HepG2 (cell line): ENCODE results near the gene PDE3B.
"Not testable (repeated sequence)": the region's sequence is repeated elsewhere in the genome, so short reads cannot be mapped to it uniquely, and the experiment has no call there.

Experiments
- FOXK2 ChIP-seq: fragments of 450-650 bp; IDR thresholded peaks from 2 replicates; pipeline ENCODE4 v1.6.1; 2016
- HNRNPLL ChIP-seq: fragments of 200-400 bp; formaldehyde crosslinking; IDR thresholded peaks from 2 replicates; pipeline ENCODE4 v1.6.1; 2017; ENCODE audit warnings: mild to moderate bottlenecking, low read depth, low read length; ENCODE audit not compliant: poor library complexity, severe bottlenecking
- HOXA7 ChIP-seq: sonication (generic); formaldehyde crosslinking; IDR thresholded peaks from 2 replicates; pipeline ENCODE4 v1.8.1; 2022; ENCODE audit warnings: mild to moderate bottlenecking, missing genetic modification reagents, moderate library complexity
- MIXL1 ChIP-seq: IDR thresholded peaks from 2 replicates; pipeline ENCODE4 v1.6.1; 2016
- POLR2AphosphoS5 ChIP-seq: IDR thresholded peaks from 2 replicates; pipeline ENCODE4 v1.6.1; 2012; ENCODE audit warnings: low read depth, low read length
- SALL2 ChIP-seq: sonication (generic); formaldehyde crosslinking; IDR thresholded peaks from 2 replicates; pipeline ENCODE4 v1.8.1; 2023; ENCODE audit warnings: mild to moderate bottlenecking, missing genetic modification reagents, inconsistent platforms
- ZNF678 ChIP-seq: sonication (generic); formaldehyde crosslinking; IDR thresholded peaks from 2 replicates; pipeline ENCODE4 v1.4.0; 2020; ENCODE audit warnings: mild to moderate bottlenecking, missing genetic modification reagents
- TF ChIP-seq, protein P1 (sequence below): sonication (generic); formaldehyde crosslinking; IDR thresholded peaks from 2 replicates; pipeline ENCODE4 v1.5.1; 2020; ENCODE audit warnings: mild to moderate bottlenecking, missing genetic modification reagents, moderate library complexity
- TF ChIP-seq, protein P2 (sequence below): sonication (generic); formaldehyde crosslinking; IDR thresholded peaks from 2 replicates; pipeline ENCODE4 v1.5.0; 2020; ENCODE audit warnings: mild to moderate bottlenecking, missing genetic modification reagents, moderate library complexity
- TF ChIP-seq, protein P3 (sequence below): sonication (generic); formaldehyde crosslinking; conservative IDR thresholded peaks from 2 replicates; pipeline ENCODE4 v1.8.0; 2022; ENCODE audit warnings: low read depth, missing genetic modification reagents

DNA sequence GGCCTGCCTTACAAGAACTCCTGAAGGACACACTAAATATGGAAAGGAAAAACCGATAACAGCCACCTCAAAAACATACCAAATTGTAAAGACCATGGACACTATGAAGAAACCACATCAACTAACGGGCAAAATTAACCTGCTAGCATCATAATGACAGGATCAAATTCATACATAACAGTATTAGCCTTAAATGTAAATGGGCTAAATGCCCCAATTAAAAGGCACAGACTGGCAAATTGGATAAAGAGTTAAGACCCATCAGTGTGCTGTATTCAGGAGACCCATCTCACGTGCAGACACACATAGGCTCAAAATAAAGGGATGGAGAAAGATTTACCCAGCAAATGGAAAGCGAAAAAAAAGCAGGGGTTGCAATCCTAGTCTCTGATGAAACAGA lies 220.2 kb downstream of the PDE3B start:
- not testable (repeated sequence) for TF ChIP-seq SALL2 (CRISPR knock-in tag); POLR2AphosphoS5; HNRNPLL; HOXA7 (CRISPR knock-in tag); FOXK2; ZNF678 (CRISPR knock-in tag); MIXL1 (CRISPR knock-in tag)
- TF ChIP-seq, protein P1, sequence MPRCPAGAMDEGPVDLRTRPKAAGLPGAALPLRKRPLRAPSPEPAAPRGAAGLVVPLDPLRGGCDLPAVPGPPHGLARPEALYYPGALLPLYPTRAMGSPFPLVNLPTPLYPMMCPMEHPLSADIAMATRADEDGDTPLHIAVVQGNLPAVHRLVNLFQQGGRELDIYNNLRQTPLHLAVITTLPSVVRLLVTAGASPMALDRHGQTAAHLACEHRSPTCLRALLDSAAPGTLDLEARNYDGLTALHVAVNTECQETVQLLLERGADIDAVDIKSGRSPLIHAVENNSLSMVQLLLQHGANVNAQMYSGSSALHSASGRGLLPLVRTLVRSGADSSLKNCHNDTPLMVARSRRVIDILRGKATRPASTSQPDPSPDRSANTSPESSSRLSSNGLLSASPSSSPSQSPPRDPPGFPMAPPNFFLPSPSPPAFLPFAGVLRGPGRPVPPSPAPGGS (CRISPR knock-in tag), result not testable (repeated sequence)
- TF ChIP-seq, protein P2, sequence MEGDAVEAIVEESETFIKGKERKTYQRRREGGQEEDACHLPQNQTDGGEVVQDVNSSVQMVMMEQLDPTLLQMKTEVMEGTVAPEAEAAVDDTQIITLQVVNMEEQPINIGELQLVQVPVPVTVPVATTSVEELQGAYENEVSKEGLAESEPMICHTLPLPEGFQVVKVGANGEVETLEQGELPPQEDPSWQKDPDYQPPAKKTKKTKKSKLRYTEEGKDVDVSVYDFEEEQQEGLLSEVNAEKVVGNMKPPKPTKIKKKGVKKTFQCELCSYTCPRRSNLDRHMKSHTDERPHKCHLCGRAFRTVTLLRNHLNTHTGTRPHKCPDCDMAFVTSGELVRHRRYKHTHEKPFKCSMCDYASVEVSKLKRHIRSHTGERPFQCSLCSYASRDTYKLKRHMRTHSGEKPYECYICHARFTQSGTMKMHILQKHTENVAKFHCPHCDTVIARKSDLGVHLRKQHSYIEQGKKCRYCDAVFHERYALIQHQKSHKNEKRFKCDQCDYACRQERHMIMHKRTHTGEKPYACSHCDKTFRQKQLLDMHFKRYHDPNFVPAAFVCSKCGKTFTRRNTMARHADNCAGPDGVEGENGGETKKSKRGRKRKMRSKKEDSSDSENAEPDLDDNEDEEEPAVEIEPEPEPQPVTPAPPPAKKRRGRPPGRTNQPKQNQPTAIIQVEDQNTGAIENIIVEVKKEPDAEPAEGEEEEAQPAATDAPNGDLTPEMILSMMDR, result not testable (repeated sequence)
- TF ChIP-seq, protein P3, sequence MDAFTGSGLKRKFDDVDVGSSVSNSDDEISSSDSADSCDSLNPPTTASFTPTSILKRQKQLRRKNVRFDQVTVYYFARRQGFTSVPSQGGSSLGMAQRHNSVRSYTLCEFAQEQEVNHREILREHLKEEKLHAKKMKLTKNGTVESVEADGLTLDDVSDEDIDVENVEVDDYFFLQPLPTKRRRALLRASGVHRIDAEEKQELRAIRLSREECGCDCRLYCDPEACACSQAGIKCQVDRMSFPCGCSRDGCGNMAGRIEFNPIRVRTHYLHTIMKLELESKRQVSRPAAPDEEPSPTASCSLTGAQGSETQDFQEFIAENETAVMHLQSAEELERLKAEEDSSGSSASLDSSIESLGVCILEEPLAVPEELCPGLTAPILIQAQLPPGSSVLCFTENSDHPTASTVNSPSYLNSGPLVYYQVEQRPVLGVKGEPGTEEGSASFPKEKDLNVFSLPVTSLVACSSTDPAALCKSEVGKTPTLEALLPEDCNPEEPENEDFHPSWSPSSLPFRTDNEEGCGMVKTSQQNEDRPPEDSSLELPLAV (CRISPR knock-in tag), result not testable (repeated sequence)
